AG04449 (cell line): Measurements from ENCODE around the gene LAMA5.

Experiments
- CTCF ChIA-PET: fragments of 350-600 bp; formaldehyde crosslinking; extraction: SDS; loops from one replicate; lab custom pipeline; 2021; ENCODE audit warnings: antibody characterized with exemption; lab: Yijun Ruan, JAX
- POLR2A ChIA-PET: fragments of 400-600, 350-600 bp; formaldehyde crosslinking; extraction: SDS; loops from one replicate; lab custom pipeline; 2020; ENCODE audit warnings: antibody characterized with exemption, inconsistent platforms; lab: Yijun Ruan, JAX
- DNase-seq: peaks from one replicate; pipeline ENCODE4 v3.0.0-alpha.2; 2010; ENCODE audit warnings: low read depth, low spot score
- H3K4me3 ChIP-seq: 2 replicates; pipeline ENCODE4 v1.5.1; 2011; ENCODE audit warnings: low read depth, mild to moderate bottlenecking, control low read depth, low read length
- CTCF ChIP-seq: IDR thresholded peaks from one replicate; pipeline ENCODE4 v1.5.1; 2011; ENCODE audit warnings: mild to moderate bottlenecking, moderate library complexity, low read length, control low read depth, inconsistent platforms; ENCODE audit not compliant: insufficient read depth; ENCODE audit errors: missing control alignments

Gene LAMA5

GRCh38 chr20:62405108-62405980, 38.2 kb upstream of the LAMA5 start:
- POLR2A ChIA-PET, result no interaction called here
- CTCF ChIA-PET, result interaction anchor here (1.0 kb wide), 1 partner anchor 104 kb away, joined by 3 read pairs; no protein-coding TSS in a partner anchor
- H3K4me3 ChIP-seq, result peak overlapping the region; percentile 66
- TF ChIP-seq CTCF, result peak; percentile 57
- DNase-seq, result no peak

- no peak overlapping the region for H3K4me3 ChIP-seq
- TF ChIP-seq CTCF, result no peak
- DNase-seq, result no peak
- POLR2A ChIA-PET, result no interaction called here
- CTCF ChIA-PET, result interaction anchor here (1.0 kb wide), 1 partner anchor 104 kb away, joined by 3 read pairs; no protein-coding TSS in a partner anchor
Observed at GRCh38 chr20:62404761-62405107, 37.6 kb upstream of the LAMA5 start.

GRCh38 chr20:62404112-62404665, 37.1 kb upstream of the LAMA5 start:
- no peak for TF ChIP-seq CTCF
- POLR2A ChIA-PET, result no interaction called here
- DNase-seq, result no peak
- no peak overlapping the region for H3K4me3 ChIP-seq
- CTCF ChIA-PET, result no interaction called here

GRCh38 chr20:62403331-62403730, 36.2 kb upstream of the LAMA5 start:
- no peak overlapping the region for H3K4me3 ChIP-seq
- ChIA-PET POLR2A (no interaction called here), CTCF (interaction anchor here (1.3 kb wide), 2 partner anchors 21 to 102 kb away, joined by 3 to 5 read pairs; no protein-coding TSS in a partner anchor)
- no peak for DNase-seq
- TF ChIP-seq CTCF, result no peak

GRCh38 chr20:62402456-62403150, 35.5 kb upstream of the LAMA5 start:
- DNase-seq, result no peak
- TF ChIP-seq CTCF, result no peak
- no peak overlapping the region for H3K4me3 ChIP-seq
- ChIA-PET POLR2A (no interaction called here), CTCF (interaction anchor here (1.3 to 1.6 kb wide), 3 partner anchors 16 to 102 kb away, joined by 3 to 6 read pairs (median 5); partner anchors contain the start of gene RPS21)
